SH-SY5Y (cell line): ENCODE measurements around the gene UNG.

Experiments
- GATA2 ChIP-seq: IDR thresholded peaks from 2 replicates; pipeline ENCODE4 v1.6.1; 2011; ENCODE audit warnings: mild to moderate bottlenecking, low read depth, low read length
- GATA3 ChIP-seq: IDR thresholded peaks from 2 replicates; pipeline ENCODE4 v1.6.1; 2011; ENCODE audit warnings: low read depth, mild to moderate bottlenecking, low read length, moderate library complexity

The UNG gene

GRCh38 chr12:109082751-109083150 is 14.6 kb upstream of the UNG start:
- TF ChIP-seq GATA2 (no peak), GATA3 (no peak)

GRCh38 chr12:109084425-109084824 is 13.0 kb upstream of the UNG start:
- TF ChIP-seq GATA3 (no peak), GATA2 (no peak)

- TF ChIP-seq GATA3 (no peak), GATA2 (no peak)
Observed at GRCh38 chr12:109085590-109085989, 11.8 kb upstream of the UNG start.

- TF ChIP-seq GATA2 (no peak), GATA3 (no peak)
Observed at GRCh38 chr12:109087250-109087649, 10.1 kb upstream of the UNG start.

GRCh38 chr12:109088818-109089217 is 8.6 kb upstream of the UNG start:
- TF ChIP-seq GATA2 (no peak), GATA3 (no peak)

- TF ChIP-seq GATA3, result no peak
- TF ChIP-seq GATA2, result no peak
Observed at GRCh38 chr12:109089683-109090082, 7.7 kb upstream of the UNG start.

- TF ChIP-seq GATA3, result no peak
- no peak for TF ChIP-seq GATA2
Observed at GRCh38 chr12:109092497-109093021, 4.8 kb upstream of the UNG start.

GRCh38 chr12:109093022-109093918 is 4.1 kb upstream of the UNG start, which contains the start of gene ALKBH2:
Gene ALKBH2 (minus strand): TSS chr12:109093472. CDS start chr12:109092786, 686 bp downstream.
- no peak for TF ChIP-seq GATA3
- TF ChIP-seq GATA2, result no peak; the same call in 1 of the 2 replicates

GRCh38 chr12:109097140-109097434 is 310 bp upstream of the UNG start:
- no peak for TF ChIP-seq GATA2
- no peak for TF ChIP-seq GATA3

- TF ChIP-seq GATA2, result no peak
- no peak for TF ChIP-seq GATA3
Observed at GRCh38 chr12:109098183-109098604, 797 bp downstream of the UNG start.

GRCh38 chr12:109098651-109099050 is 1.3 kb downstream of the UNG start:
- TF ChIP-seq GATA3, result no peak
- no peak for TF ChIP-seq GATA2

GRCh38 chr12:109099431-109100020 is 2.1 kb downstream of the UNG start:
- TF ChIP-seq GATA2, result no peak
- TF ChIP-seq GATA3, result no peak

- no peak for TF ChIP-seq GATA3
- TF ChIP-seq GATA2, result no peak
Observed at GRCh38 chr12:109100741-109101140, 3.3 kb downstream of the UNG start.

GRCh38 chr12:109102491-109102890 is 5.1 kb downstream of the UNG start:
- no peak for TF ChIP-seq GATA3
- TF ChIP-seq GATA2, result no peak

- no peak for TF ChIP-seq GATA3
Observed at GRCh38 chr12:109105176-109105575, 7.8 kb downstream of the UNG start.
